IPS DF 6.9 (cell line): Measurements from ENCODE around the gene SLC2A4.

ENCODE experiments used
- DNase-seq: peaks from one replicate; pipeline ENCODE4 v3.0.0-alpha.2; 2013; ENCODE audit warnings: low read depth, low spot score
- H3K27ac ChIP-seq: one replicate; pipeline ENCODE4 v1.5.1; 2013; ENCODE audit warnings: low read length, control low read depth
- H3K27me3 ChIP-seq: 2 replicates; pipeline ENCODE4 v1.6.1; 2013; ENCODE audit warnings: mild to moderate bottlenecking, low read length; ENCODE audit not compliant: control insufficient read depth, insufficient read depth
- H3K36me3 ChIP-seq: 2 replicates; pipeline ENCODE4 v1.6.1; 2013; ENCODE audit warnings: low read length; ENCODE audit not compliant: control insufficient read depth, insufficient read depth
- H3K4me1 ChIP-seq: 2 replicates; pipeline ENCODE4 v1.6.1; 2013; ENCODE audit warnings: low read length; ENCODE audit not compliant: control insufficient read depth, insufficient read depth
- H3K4me3 ChIP-seq: 2 replicates; pipeline ENCODE4 v1.5.1; 2013; ENCODE audit warnings: mild to moderate bottlenecking, low read length
- H3K9me3 ChIP-seq: 2 replicates; pipeline ENCODE4 v1.6.1; 2013; ENCODE audit warnings: low read length, inconsistent platforms; ENCODE audit not compliant: control insufficient read depth, insufficient read depth
- whole genome bisulfite sequencing: extraction: QIAGEN DNeasy Blood & Tissue Kit; methylation state at CpG from one replicate; pipeline ENCODE4 v1.1.7; 2013; ENCODE audit warnings: mixed read lengths, missing lambda C conversion rate; ENCODE audit not compliant: insufficient read length, insufficient coverage; 5-methylcytosine and 5-hydroxymethylcytosine counted together

The SLC2A4 gene

DNA sequence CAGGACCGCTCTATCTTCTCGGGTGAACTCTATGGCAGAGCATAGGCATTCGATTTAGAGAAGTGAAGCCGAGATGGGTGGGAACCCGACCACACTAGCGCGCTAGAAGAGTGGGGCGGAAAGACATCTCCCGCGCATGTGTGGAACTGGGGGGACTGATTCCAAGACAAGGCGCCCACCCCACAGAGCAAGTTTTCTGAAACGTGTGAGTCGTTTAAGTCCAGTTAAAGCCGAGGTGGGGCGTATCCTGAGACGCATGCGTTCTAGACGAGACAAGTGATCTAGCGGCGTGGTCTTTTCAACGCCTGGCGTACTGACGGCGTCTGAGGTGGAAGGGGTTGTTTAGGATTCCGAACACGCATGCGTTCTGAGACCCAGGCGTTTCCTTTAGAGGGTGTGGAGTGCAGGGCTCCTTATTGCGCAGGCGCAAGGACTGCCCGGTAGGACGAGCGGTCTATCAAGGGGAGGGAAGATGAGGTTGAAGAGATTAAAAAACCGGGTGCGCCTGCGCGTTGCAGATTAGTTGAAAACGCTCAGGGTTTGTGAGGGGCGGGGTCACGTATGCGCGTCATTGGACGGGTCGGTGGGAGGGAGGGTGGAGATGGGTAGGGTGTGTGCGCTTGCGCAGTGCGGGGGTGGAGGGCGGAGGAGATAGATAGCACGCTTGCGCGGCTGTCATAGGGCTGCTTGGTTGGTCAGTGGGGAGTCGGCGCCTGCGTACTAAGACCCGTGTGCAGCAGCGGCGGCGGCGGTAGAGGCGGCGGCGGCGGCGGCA lies 25.6 kb downstream of the SLC2A4 start, which contains the start of gene EIF5A:
EIF5A (plus strand) TSS at position 718 of the 775 bp plus-strand sequence. CDS start 2,008 bp downstream, outside the sequence.
- WGBS = no CpG with 5 or more reads among the region's 64 CpGs
- DNase-seq = peak; percentile 99
- peaks cover 22% of the 10 kb centered on the region for H3K36me3 ChIP-seq
- peak within 1 kb of the TSS; percentile 99 for H3K4me3 ChIP-seq
- no peaks in the 10 kb centered on the region for H3K4me1 ChIP-seq
- no peaks in the 10 kb centered on the region for H3K9me3 ChIP-seq
- H3K27me3 ChIP-seq = no peaks in the 10 kb centered on the region
- no peak within 1 kb of the TSS for H3K27ac ChIP-seq

- H3K36me3 ChIP-seq = peaks cover 27% of the 10 kb centered on the region
- H3K9me3 ChIP-seq = no peaks in the 10 kb centered on the region
- H3K4me1 ChIP-seq = no peaks in the 10 kb centered on the region
- H3K4me3 ChIP-seq = peak overlapping the region; percentile 99
- no CpG with 5 or more reads among the region's 104 CpGs for WGBS
- H3K27ac ChIP-seq = no peak overlapping the region
- H3K27me3 ChIP-seq = no peaks in the 10 kb centered on the region
- DNase-seq = no peak
Observed at GRCh38 chr17:7307686-7308624, 26.4 kb downstream of the SLC2A4 start.

- no peaks in the 10 kb centered on the region for H3K9me3 ChIP-seq
- no CpG with 5 or more reads among the region's 14 CpGs for WGBS
- no peak for DNase-seq
- no peaks in the 10 kb centered on the region for H3K27me3 ChIP-seq
- peak overlapping the region; percentile 99 for H3K4me3 ChIP-seq
- peaks cover 30% of the 10 kb centered on the region for H3K36me3 ChIP-seq
- H3K4me1 ChIP-seq = no peaks in the 10 kb centered on the region
- H3K27ac ChIP-seq = no peak overlapping the region
Observed at GRCh38 chr17:7308625-7309433, 27.3 kb downstream of the SLC2A4 start.

DNA sequence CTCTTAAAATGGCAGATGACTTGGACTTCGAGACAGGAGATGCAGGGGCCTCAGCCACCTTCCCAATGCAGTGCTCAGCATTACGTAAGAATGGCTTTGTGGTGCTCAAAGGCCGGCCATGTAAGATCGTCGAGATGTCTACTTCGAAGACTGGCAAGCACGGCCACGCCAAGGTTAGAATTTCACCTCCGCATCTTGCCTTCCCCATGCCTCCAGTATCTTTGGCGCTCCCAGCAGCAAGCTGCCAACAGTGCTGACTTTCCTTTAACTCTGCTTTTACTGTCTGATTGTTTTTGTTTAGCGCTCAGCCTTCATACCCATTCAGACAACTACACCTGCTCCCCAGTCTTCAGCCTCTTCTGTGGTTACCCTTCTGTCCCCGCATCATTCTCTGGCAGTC lies 28.1 kb downstream of the SLC2A4 start:
- Histone ChIP-seq H3K4me3 (no peak overlapping the region), H3K36me3 (peaks cover 30% of the 10 kb centered on the region), H3K4me1 (no peaks in the 10 kb centered on the region), H3K27me3 (no peaks in the 10 kb centered on the region), H3K27ac (no peak overlapping the region), H3K9me3 (no peaks in the 10 kb centered on the region)
- no peak for DNase-seq
- no CpG with 5 or more reads among the region's 12 CpGs for WGBS

DNA sequence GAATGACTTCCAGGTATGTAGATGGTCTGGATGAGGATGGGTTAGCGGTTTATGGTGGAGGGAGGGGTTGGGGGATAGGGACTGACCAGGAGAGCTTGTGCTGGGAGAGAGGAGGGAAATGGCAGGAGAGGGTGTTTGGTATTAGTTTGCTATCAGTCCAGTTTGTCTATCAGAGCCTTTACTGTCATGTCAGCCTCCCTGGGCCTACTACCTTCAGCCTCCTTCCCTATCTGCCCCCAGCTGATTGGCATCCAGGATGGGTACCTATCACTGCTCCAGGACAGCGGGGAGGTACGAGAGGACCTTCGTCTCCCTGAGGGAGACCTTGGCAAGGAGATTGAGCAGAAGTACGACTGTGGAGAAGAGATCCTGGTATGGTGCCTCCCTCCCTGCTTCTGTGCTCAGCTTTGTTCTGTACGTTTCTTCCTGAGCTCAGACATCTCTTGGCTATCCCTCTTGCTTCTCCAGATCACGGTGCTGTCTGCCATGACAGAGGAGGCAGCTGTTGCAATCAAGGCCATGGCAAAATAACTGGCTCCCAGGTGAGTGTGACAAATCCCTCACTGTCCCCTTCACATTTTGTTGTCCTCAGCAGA lies 29.7 kb downstream of the SLC2A4 start:
- WGBS = 100% methylated on average over 1 of the region's 7 CpGs
- peaks cover 3% of the 10 kb centered on the region; the same call in 1 of the 2 replicates for H3K4me1 ChIP-seq
- H3K36me3 ChIP-seq = peaks cover 34% of the 10 kb centered on the region

GRCh38 chr17:7312432-7313087 lies 31.0 kb downstream of the SLC2A4 start:
- H3K27me3 ChIP-seq = no peaks in the 10 kb centered on the region
- no peak overlapping the region for H3K27ac ChIP-seq
- H3K4me1 ChIP-seq = peaks cover 3% of the 10 kb centered on the region; the same call in 1 of the 2 replicates
- H3K9me3 ChIP-seq = no peaks in the 10 kb centered on the region
- H3K36me3 ChIP-seq = peaks cover 39% of the 10 kb centered on the region
- no peak overlapping the region for H3K4me3 ChIP-seq
- no CpG with 5 or more reads among the region's 7 CpGs for WGBS
- no peak for DNase-seq

More for the DNA sequence above, 29.7 kb downstream of the SLC2A4 start:
- Histone ChIP-seq H3K27ac (no peak overlapping the region), H3K4me3 (no peak overlapping the region), H3K9me3 (no peaks in the 10 kb centered on the region), H3K27me3 (no peaks in the 10 kb centered on the region)
- no peak for DNase-seq

GRCh38 chr17:7313088-7313889 lies 31.8 kb downstream of the SLC2A4 start:
- no peak for DNase-seq
- Histone ChIP-seq H3K27ac (no peak overlapping the region), H3K36me3 (peaks cover 46% of the 10 kb centered on the region), H3K27me3 (no peaks in the 10 kb centered on the region), H3K4me3 (no peak overlapping the region), H3K9me3 (no peaks in the 10 kb centered on the region), H3K4me1 (peaks cover 3% of the 10 kb centered on the region; the same call in 1 of the 2 replicates)
- WGBS = no CpG with 5 or more reads among the region's 7 CpGs

DNA sequence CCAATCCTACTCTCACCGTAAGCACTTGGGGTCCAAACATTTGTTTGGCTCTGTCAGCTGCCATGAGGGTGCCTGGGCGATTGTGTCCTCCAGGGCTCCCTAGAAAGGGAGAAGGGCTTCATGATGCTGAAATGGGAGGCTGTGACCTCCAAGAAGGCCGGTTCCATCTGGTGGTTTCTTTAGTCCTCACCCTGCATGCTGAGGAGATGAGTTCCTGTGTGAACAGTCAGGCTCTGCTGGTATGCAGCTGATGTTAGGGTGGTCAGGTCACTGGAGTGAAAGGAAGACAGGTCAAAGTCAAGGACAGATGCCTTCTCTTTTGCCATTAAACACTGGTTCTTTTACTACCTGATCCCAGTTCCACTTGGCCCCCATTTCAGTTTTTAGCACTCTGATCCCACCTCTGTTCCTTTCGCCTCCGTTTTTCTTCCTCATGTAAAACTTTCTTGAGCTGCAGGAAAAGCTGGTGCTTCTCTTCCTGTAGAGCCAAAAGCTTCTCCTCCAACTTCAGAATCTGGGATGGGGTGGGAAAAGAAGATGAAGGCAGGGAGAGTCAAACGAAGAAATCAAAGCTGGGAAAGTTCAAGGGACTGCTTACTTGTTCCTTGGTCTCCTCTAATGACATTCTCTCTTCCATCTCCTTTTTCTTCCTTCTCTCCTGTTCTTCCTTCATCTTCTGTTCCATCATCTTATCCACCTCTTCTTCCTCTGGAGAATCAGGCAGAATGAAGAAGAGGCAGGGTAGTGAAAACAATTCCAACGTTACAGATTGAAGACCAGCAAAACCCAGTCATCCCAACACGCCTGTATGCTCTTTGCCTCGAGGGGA lies 32.6 kb downstream of the SLC2A4 start:
- Histone ChIP-seq H3K27ac (no peak overlapping the region), H3K4me1 (peaks cover 3% of the 10 kb centered on the region; the same call in 1 of the 2 replicates), H3K9me3 (no peaks in the 10 kb centered on the region), H3K36me3 (peaks cover 53% of the 10 kb centered on the region), H3K27me3 (no peaks in the 10 kb centered on the region), H3K4me3 (peak overlapping the region; percentile 72; the same call in 1 of the 2 replicates)
- no peak for DNase-seq
- WGBS = no CpG with 5 or more reads among the region's 9 CpGs
